GM23248 (cell line): ENCODE results near the gene PRR23E. TPM values are rescaled to one million over a fixed set of nuclear protein-coding genes. Genes with fewer than 3 reads are reported as not detected.

Source experiments
- DNase-seq: peaks from one replicate; pipeline ENCODE4 v3.0.0-alpha.2; 2015
- H2AFZ ChIP-seq: fragments of 200-600 bp; sonication (generic); 2 replicates; pipeline ENCODE4 v1.6.1; 2016; ENCODE audit warnings: antibody characterized with exemption
- H3F3A ChIP-seq: fragments of 200-600 bp; sonication (generic); 2 replicates; pipeline ENCODE4 v1.6.1; 2016; ENCODE audit warnings: mild to moderate bottlenecking, antibody characterized with exemption, mixed run types; ENCODE audit not compliant: insufficient read depth
- H3K27ac ChIP-seq: fragments of 200-600 bp; sonication (generic); 2 replicates; pipeline ENCODE4 v1.5.1; 2016; ENCODE audit warnings: mild to moderate bottlenecking
- H3K27me3 ChIP-seq: fragments of 200-600 bp; sonication (generic); replicated peaks from 2 replicates; pipeline ENCODE4 v1.6.1; 2016; ENCODE audit warnings: mild to moderate bottlenecking; ENCODE audit not compliant: insufficient read depth
- H3K36me3 ChIP-seq: fragments of 200-600 bp; sonication (generic); 2 replicates; pipeline ENCODE4 v1.6.1; 2016; ENCODE audit warnings: low read depth, mild to moderate bottlenecking
- H3K4me1 ChIP-seq: fragments of 200-600 bp; sonication (generic); 2 replicates; pipeline ENCODE4 v1.6.1; 2016; ENCODE audit warnings: mild to moderate bottlenecking; ENCODE audit not compliant: insufficient read depth
- H3K4me2 ChIP-seq: fragments of 200-600 bp; sonication (generic); one replicate; pipeline ENCODE4 v1.6.1; 2016; ENCODE audit warnings: mild to moderate bottlenecking; ENCODE audit not compliant: unreplicated experiment
- H3K4me3 ChIP-seq: fragments of 200-600 bp; sonication (generic); 2 replicates; pipeline ENCODE4 v1.5.1; 2016; ENCODE audit warnings: mild to moderate bottlenecking
- H3K79me2 ChIP-seq: fragments of 200-600 bp; sonication (generic); 2 replicates; pipeline ENCODE4 v1.6.1; 2016; ENCODE audit warnings: mild to moderate bottlenecking; ENCODE audit not compliant: insufficient read depth
- H3K9ac ChIP-seq: fragments of 200-600 bp; sonication (generic); 2 replicates; pipeline ENCODE4 v1.6.1; 2016; ENCODE audit warnings: mild to moderate bottlenecking
- H3K9me2 ChIP-seq: fragments of 200-600 bp; sonication (generic); 2 replicates; pipeline ENCODE4 v1.6.1; 2016; ENCODE audit warnings: mixed run types, mild to moderate bottlenecking, moderate library complexity; ENCODE audit not compliant: insufficient read depth
- H3K9me3 ChIP-seq: fragments of 200-600 bp; sonication (generic); one replicate; pipeline ENCODE4 v1.6.1; 2017; ENCODE audit warnings: low read depth
- H4K20me1 ChIP-seq: fragments of 200-600 bp; sonication (generic); 2 replicates; pipeline ENCODE4 v1.6.0; 2016; ENCODE audit not compliant: insufficient read depth
- EZH2 ChIP-seq: fragments of 200-600 bp; sonication (generic); IDR thresholded peaks from 2 replicates; pipeline ENCODE4 v1.6.1; 2018; ENCODE audit warnings: antibody characterized with exemption, mild to moderate bottlenecking; ENCODE audit not compliant: insufficient read depth, poor library complexity, severe bottlenecking
- EZH2phosphoT487 ChIP-seq: fragments of 200-600 bp; sonication (generic); IDR thresholded peaks from 2 replicates; pipeline ENCODE4 v1.6.1; 2018; ENCODE audit warnings: antibody characterized with exemption, moderate library complexity, mild to moderate bottlenecking, low read depth; ENCODE audit not compliant: insufficient read depth
- WGBS, 2 experiments: methylation state at CpG; one replicate each; pipeline ENCODE4 v1.1.6; 2015 to 2017; ENCODE audit warnings: low lambda C conversion rate in 2 of 2, low coverage in 1 of 2; ENCODE audit errors: missing lambda C conversion rate in 2 of 2; 5-methylcytosine and 5-hydroxymethylcytosine counted together
- in situ Hi-C: fragments of 300-500 bp; cut with MboI; formaldehyde crosslinking; loops from 2 replicates; pipeline ENCODE4 v1.15.0; 2020
- polyA plus RNA-seq: library from polyadenylated mRNA; unstranded; fragments of >200 nt; fragmentation: Nextera tagmentation; extraction: Ambion mirVana; gene quantifications from 2 replicates; pipeline ENCODE4 v1.2.1, GENCODE V29; 2016
- total RNA-seq: library from RNA; depleted of rRNA; stranded (reverse); fragments of >200 nt; shearing (Covaris generic); gene quantifications from 2 replicates; pipeline ENCODE4 v1.2.3, GENCODE V29; 2014

The PRR23E gene
- total and polyA plus RNA-seq, 2 experiments from 2014 or later, result not detected

- TF ChIP-seq EZH2phosphoT487, result no peak
- no peak for TF ChIP-seq EZH2
- H3F3A ChIP-seq, result peaks cover 19% of the 10 kb centered on the region
- in situ Hi-C loops, result no loop called here
- DNase-seq, result no peak
- H3K79me2 ChIP-seq, result no peaks in the 10 kb centered on the region
- H4K20me1 ChIP-seq, result no peaks in the 10 kb centered on the region
- no peaks in the 10 kb centered on the region for H3K27me3 ChIP-seq
- H2AFZ ChIP-seq, result no peak overlapping the region
- H3K4me3 ChIP-seq, result no peak overlapping the region
- 36 to 37% methylated on average over 9 of the region's 9 CpGs for WGBS, 2 experiments
- no peaks in the 10 kb centered on the region for H3K9me3 ChIP-seq
- no peak overlapping the region for H3K9ac ChIP-seq
- no peaks in the 10 kb centered on the region for H3K36me3 ChIP-seq
- H3K9me2 ChIP-seq, result no peaks in the 10 kb centered on the region
- H3K4me1 ChIP-seq, result peaks cover 18% of the 10 kb centered on the region
- no peak overlapping the region for H3K27ac ChIP-seq
- no peak overlapping the region for H3K4me2 ChIP-seq
Measured at GRCh38 chr3:127220497-127220896, 27.6 kb downstream of the PRR23E start.

GRCh38 chr3:127221037-127221436 is 28.1 kb downstream of the PRR23E start:
- Histone ChIP-seq H3K4me2 (no peak overlapping the region), H2AFZ (no peak overlapping the region), H3K27ac (no peak overlapping the region), H3K27me3 (no peaks in the 10 kb centered on the region), H3K36me3 (no peaks in the 10 kb centered on the region), H3K4me1 (peaks cover 18% of the 10 kb centered on the region), H3K9ac (no peak overlapping the region), H3K9me2 (no peaks in the 10 kb centered on the region), H4K20me1 (no peaks in the 10 kb centered on the region), H3K4me3 (no peak overlapping the region), H3K9me3 (no peaks in the 10 kb centered on the region), H3K79me2 (no peaks in the 10 kb centered on the region), H3F3A (peaks cover 20% of the 10 kb centered on the region)
- WGBS, 2 experiments, result 32 to 44% methylated on average over 4 of the region's 4 CpGs
- in situ Hi-C loops, result no loop called here
- no peak for DNase-seq
- no peak for TF ChIP-seq EZH2
- no peak for TF ChIP-seq EZH2phosphoT487

- 73 to 85% methylated on average over 10 of the region's 10 CpGs for WGBS, 2 experiments
- Histone ChIP-seq H4K20me1 (no peaks in the 10 kb centered on the region), H3K9me3 (no peaks in the 10 kb centered on the region), H3K4me2 (no peak overlapping the region), H3K79me2 (no peaks in the 10 kb centered on the region), H3F3A (peaks cover 22% of the 10 kb centered on the region), H2AFZ (no peak overlapping the region), H3K9ac (no peak overlapping the region), H3K27me3 (no peaks in the 10 kb centered on the region), H3K27ac (no peak overlapping the region), H3K4me3 (no peak overlapping the region), H3K9me2 (no peaks in the 10 kb centered on the region), H3K36me3 (no peaks in the 10 kb centered on the region), H3K4me1 (peaks cover 21% of the 10 kb centered on the region)
- in situ Hi-C loops, result no loop called here
- no peak for DNase-seq
- TF ChIP-seq EZH2phosphoT487, result no peak
- TF ChIP-seq EZH2, result no peak
Measured at GRCh38 chr3:127221446-127222035, 28.6 kb downstream of the PRR23E start.

- H4K20me1 ChIP-seq, result no peaks in the 10 kb centered on the region
- H3K4me3 ChIP-seq, result no peak overlapping the region
- no peak overlapping the region for H3K4me2 ChIP-seq
- no peaks in the 10 kb centered on the region for H3K27me3 ChIP-seq
- in situ Hi-C loops, result no loop called here
- no peak overlapping the region for H3K9ac ChIP-seq
- H3K79me2 ChIP-seq, result no peaks in the 10 kb centered on the region
- 56 to 71% methylated on average over 4 of the region's 4 CpGs for WGBS, 2 experiments
- peaks cover 15% of the 10 kb centered on the region for H3K4me1 ChIP-seq
- no peak for DNase-seq
- peaks cover 15% of the 10 kb centered on the region for H3F3A ChIP-seq
- no peaks in the 10 kb centered on the region for H3K9me3 ChIP-seq
- H3K27ac ChIP-seq, result no peak overlapping the region
- no peak overlapping the region for H2AFZ ChIP-seq
- no peaks in the 10 kb centered on the region for H3K9me2 ChIP-seq
- H3K36me3 ChIP-seq, result no peaks in the 10 kb centered on the region
- TF ChIP-seq EZH2 (no peak), EZH2phosphoT487 (no peak)
Measured at GRCh38 chr3:127222163-127222562, 29.2 kb downstream of the PRR23E start.
